ENCODE measurements around the gene PLEKHG3. TPM values are rescaled to one million over a fixed set of nuclear protein-coding genes. Genes with fewer than 3 reads are reported as not detected.
A peak's percentile ranks its signal among the peaks of the same experiment; 100 is the strongest.
"Not testable (repeated sequence)": the region's sequence is repeated elsewhere in the genome, so short reads cannot be mapped to it uniquely, and the experiment has no call there.

Gene PLEKHG3
- total RNA-seq, 8 experiments from 2014 or later, result 5.7 to 14.1 (median 8.9) TPM

- H3K27ac ChIP-seq, result no peak overlapping the region
- ATAC-seq (replicated peaks in 6 of 8), result no peak
- 30 to 90% (median 66%) methylated on average over 1 to 3 of the region's 3 CpGs for WGBS, 10 experiments
- in situ Hi-C loops (cut with MboI; ENCODE audit: low pct_unique_long_range_greater_than_20kb in 2 of 9, low sequenced_read_pairs in 9 of 9, unreplicated experiment in 9 of 9), result loop anchor here in 1 of 9 experiments (25.0 kb wide), 1 partner anchor 198 kb away; the partner anchor contains the start of gene SPTB
- H3K4me1 ChIP-seq (replicated peaks in 1 of 2), result peaks cover 0 to 16% of the 10 kb centered on the region in 2 donors
- no peak overlapping the region for H3K4me3 ChIP-seq
These were observed 14.9 kb upstream of the PLEKHG3 start for GRCh38 chr14:64689289-64689688.

DNA sequence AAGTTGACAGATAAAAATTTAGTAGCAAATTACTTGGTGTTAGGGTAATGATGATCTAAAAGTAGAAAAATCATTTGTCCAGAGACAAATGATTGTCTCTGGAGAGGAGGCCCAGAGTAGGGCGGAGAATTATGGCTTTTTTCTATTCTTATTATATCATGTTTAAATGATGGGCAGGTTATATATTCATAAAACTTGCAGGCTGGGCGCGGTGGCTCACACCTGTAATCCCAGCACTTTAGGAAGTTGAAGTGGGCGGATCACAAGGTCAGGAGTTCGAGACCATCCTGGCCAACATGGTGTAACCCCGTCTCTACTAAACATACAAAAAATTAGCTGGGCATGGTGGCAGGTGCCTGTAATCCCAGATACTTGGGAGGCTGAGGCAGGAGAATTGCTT lies 13.6 kb upstream of the PLEKHG3 start:
- in situ Hi-C loops (cut with MboI; ENCODE audit: low pct_unique_long_range_greater_than_20kb in 2 of 9, low sequenced_read_pairs in 9 of 9, unreplicated experiment in 9 of 9), result loop anchor here in 1 of 9 experiments (25.0 kb wide), 1 partner anchor 197 kb away; the partner anchor contains the start of gene SPTB
- peaks cover 0 to 13% of the 10 kb centered on the region in 2 donors for H3K4me1 ChIP-seq (replicated peaks in 1 of 2)
- 27 to 100% (median 92%) methylated on average over 2 to 6 of the region's 6 CpGs; no CpG with 5 or more reads in 1 of the 10 experiments for WGBS, 10 experiments
- H3K27ac ChIP-seq; ATAC-seq (replicated peaks in 6 of 8); H3K4me3 ChIP-seq: not testable (repeated sequence)

DNA sequence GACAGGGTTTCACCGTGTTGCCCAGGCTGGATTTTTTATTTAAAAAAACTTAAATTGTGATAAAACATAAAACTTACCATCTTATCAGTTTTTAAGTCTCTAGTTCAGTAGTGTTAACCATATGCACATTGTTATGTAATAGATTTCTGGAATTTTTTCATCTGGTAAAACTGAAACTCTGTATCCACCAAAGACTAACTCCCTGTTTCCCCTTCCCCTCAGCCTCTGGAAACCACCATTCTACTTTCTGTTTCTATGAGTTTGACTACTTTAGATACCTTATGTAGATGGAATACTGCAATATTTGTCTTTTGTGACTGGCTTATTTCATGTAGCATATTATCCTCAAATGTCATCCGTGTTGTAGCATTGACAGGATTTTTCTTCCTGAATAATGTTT lies 12.8 kb upstream of the PLEKHG3 start:
- H3K4me3 ChIP-seq, result no peak overlapping the region
- in situ Hi-C loops (cut with MboI; ENCODE audit: low pct_unique_long_range_greater_than_20kb in 2 of 9, low sequenced_read_pairs in 9 of 9, unreplicated experiment in 9 of 9), result loop anchor here in 1 of 9 experiments (25.0 kb wide), 1 partner anchor 196 kb away; the partner anchor contains the start of gene SPTB
- WGBS, 10 experiments, result 44 to 100% (median 87%) methylated on average over 1 to 2 of the region's 2 CpGs
- no peak overlapping the region for H3K27ac ChIP-seq
- ATAC-seq (replicated peaks in 6 of 8), result no peak
- peaks cover 0 to 10% of the 10 kb centered on the region in 2 donors for H3K4me1 ChIP-seq (replicated peaks in 1 of 2)

DNA sequence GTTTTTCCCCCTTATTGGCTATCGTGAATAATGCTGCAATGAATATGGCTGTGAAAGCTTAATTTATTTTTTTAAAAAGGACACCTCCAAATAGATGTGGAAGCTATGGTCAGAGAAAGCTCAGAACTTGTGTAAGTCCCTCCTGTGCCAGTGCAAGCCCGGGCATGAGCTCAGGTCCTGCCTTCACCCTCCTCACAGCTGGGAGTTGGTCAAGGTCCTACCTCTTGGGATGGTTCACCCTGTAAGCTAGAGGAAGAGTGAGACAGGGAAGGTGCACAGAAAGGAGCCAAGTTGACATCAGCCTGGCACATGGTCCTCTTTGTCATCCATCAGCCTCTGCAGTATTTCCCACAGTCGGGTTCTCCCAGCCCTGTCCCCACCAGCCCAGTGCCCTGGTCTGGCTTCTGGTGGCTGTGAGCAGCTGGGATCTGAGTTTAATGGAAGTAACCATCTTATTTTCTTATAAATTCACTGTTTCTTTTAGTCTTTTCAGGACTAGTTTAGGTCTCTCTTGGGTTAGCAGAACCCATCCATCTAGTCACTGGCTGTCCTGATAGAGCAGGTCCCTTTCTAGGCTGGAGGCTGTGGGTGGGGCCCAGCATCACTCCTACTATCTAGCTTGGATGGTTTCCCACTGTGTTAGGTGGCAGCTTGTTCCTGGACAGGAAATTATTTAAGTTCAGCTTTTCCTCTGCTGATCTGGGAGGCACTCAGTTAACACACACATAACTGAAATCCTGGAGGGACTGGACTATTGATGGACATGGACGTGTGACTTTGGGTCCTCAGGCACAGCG lies 11.8 kb upstream of the PLEKHG3 start:
- in situ Hi-C loops (cut with MboI; ENCODE audit: low pct_unique_long_range_greater_than_20kb in 2 of 9, low sequenced_read_pairs in 9 of 9, unreplicated experiment in 9 of 9), result loop anchor here in 1 of 9 experiments (25.0 kb wide), 1 partner anchor 195 kb away; the partner anchor contains the start of gene SPTB
- Histone ChIP-seq H3K27ac (no peak overlapping the region), H3K4me1 (replicated peaks in 1 of 2) (peaks cover 0 to 10% of the 10 kb centered on the region in 2 donors), H3K4me3 (no peak overlapping the region)
- ATAC-seq (replicated peaks in 6 of 8), result no peak
- 57 to 100% (median 89%) methylated on average over 1 to 4 of the region's 5 CpGs; no CpG with 5 or more reads in 2 of the 10 experiments for WGBS, 10 experiments

GRCh38 chr14:64692986-64693809 lies 11.0 kb upstream of the PLEKHG3 start:
- H3K4me1 ChIP-seq (replicated peaks in 1 of 2), result peaks cover 0 to 10% of the 10 kb centered on the region in 2 donors
- in situ Hi-C loops (cut with MboI; ENCODE audit: low pct_unique_long_range_greater_than_20kb in 2 of 9, low sequenced_read_pairs in 9 of 9, unreplicated experiment in 9 of 9), result loop anchor here in 1 of 9 experiments (25.0 kb wide), 1 partner anchor 194 kb away; the partner anchor contains the start of gene SPTB
- no peak overlapping the region for H3K4me3 ChIP-seq
- 27 to 100% (median 72%) methylated on average over 1 to 4 of the region's 5 CpGs; no CpG with 5 or more reads in 1 of the 10 experiments for WGBS, 10 experiments
- peak in 4 of 8 experiments; percentile 15 to 55 (median 43) for ATAC-seq (replicated peaks in 6 of 8)
- H3K27ac ChIP-seq, result no peak overlapping the region

GRCh38 chr14:64693810-64694165 lies 10.4 kb upstream of the PLEKHG3 start:
- Histone ChIP-seq H3K4me1 (replicated peaks in 1 of 2) (peaks cover 0 to 10% of the 10 kb centered on the region in 2 donors), H3K4me3 (no peak overlapping the region), H3K27ac (no peak overlapping the region)
- 0 to 80% (median 71%) methylated on average over 1 to 2 of the region's 2 CpGs; no CpG with 5 or more reads in 4 of the 10 experiments for WGBS, 10 experiments
- in situ Hi-C loops (cut with MboI; ENCODE audit: low pct_unique_long_range_greater_than_20kb in 2 of 9, low sequenced_read_pairs in 9 of 9, unreplicated experiment in 9 of 9), result loop anchor here in 1 of 9 experiments (25.0 kb wide), 1 partner anchor 194 kb away; the partner anchor contains the start of gene SPTB
- ATAC-seq (replicated peaks in 6 of 8), result peak in 1 of 8 experiments; percentile 35

DNA sequence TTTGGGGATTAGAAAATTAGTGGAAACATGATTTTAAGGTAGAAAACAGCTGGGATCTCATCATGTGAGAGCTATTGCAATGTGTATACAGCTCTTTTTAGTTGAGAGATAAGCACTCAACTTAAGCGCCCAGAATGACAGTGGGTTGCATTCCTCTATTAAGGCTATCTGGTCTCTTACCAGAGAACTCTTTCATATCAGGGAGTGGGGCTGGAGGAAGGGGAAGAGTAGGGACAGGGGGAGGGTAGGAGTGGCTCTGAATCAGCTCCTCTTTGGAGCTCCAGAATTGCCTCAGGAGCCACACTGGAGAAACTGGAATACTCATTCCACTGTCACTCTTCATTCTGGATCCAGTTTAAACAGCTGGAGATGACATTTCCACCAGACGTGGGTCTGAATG lies 9.2 kb upstream of the PLEKHG3 start:
- Histone ChIP-seq H3K4me1 (replicated peaks in 1 of 2) (peaks cover 0 to 10% of the 10 kb centered on the region in 2 donors), H3K27ac (no peak overlapping the region), H3K4me3 (no peak overlapping the region)
- in situ Hi-C loops (cut with MboI; ENCODE audit: low pct_unique_long_range_greater_than_20kb in 2 of 9, low sequenced_read_pairs in 9 of 9, unreplicated experiment in 9 of 9), result loop anchor here in 1 of 9 experiments (25.0 kb wide), 1 partner anchor 192 kb away; the partner anchor contains the start of gene SPTB
- no peak for ATAC-seq (replicated peaks in 6 of 8)
- 46 to 100% (median 91%) methylated on average over 1 to 2 of the region's 2 CpGs; no CpG with 5 or more reads in 6 of the 10 experiments for WGBS, 10 experiments

DNA sequence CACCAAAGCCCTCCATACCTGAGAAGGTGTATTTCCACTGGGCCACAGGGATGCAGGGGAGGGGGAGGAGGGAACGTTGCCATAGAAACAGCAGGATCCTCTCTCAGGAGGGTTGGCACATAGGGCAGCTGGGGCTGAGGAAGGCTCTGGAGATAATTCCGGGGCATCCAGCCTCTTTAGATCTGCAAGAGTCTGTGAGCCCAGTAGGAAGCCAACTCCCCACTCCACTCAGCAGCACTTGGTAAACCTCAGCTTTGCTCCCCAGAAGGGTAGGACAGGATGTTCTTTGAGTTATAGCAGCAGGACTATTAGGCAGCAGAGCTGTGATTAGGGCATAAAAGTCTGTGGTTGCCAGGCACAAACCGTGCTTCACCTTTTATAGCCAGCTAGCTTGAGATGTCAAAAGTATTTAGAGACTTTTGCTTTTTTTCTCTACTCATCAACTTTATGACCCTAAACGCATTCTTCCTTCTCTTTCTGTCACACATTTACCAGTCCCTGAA lies 7.8 kb upstream of the PLEKHG3 start:
- no peak overlapping the region for H3K4me3 ChIP-seq
- peaks cover 0 to 11% of the 10 kb centered on the region in 2 donors for H3K4me1 ChIP-seq (replicated peaks in 1 of 2)
- in situ Hi-C loops (cut with MboI; ENCODE audit: low pct_unique_long_range_greater_than_20kb in 2 of 9, low sequenced_read_pairs in 9 of 9, unreplicated experiment in 9 of 9), result loop anchor here in 1 of 9 experiments (25.0 kb wide), 1 partner anchor 191 kb away; the partner anchor contains the start of gene SPTB
- no peak for ATAC-seq (replicated peaks in 6 of 8)
- WGBS, 10 experiments, result 20 to 83% (median 47%) methylated on average over 1 to 3 of the region's 4 CpGs
- H3K27ac ChIP-seq, result no peak overlapping the region

GRCh38 chr14:64698903-64699302 lies 5.3 kb upstream of the PLEKHG3 start:
- no peak overlapping the region for H3K27ac ChIP-seq
- 30 to 92% (median 42%) methylated on average over 1 to 7 of the region's 7 CpGs; no CpG with 5 or more reads in 2 of the 10 experiments for WGBS, 10 experiments
- peaks cover 7 to 23% of the 10 kb centered on the region in 2 donors for H3K4me1 ChIP-seq (replicated peaks in 1 of 2)
- in situ Hi-C loops (cut with MboI; ENCODE audit: low pct_unique_long_range_greater_than_20kb in 2 of 9, low sequenced_read_pairs in 9 of 9, unreplicated experiment in 9 of 9), result loop anchor here in 1 of 9 experiments (25.0 kb wide), 1 partner anchor 188 kb away; the partner anchor contains the start of gene SPTB
- H3K4me3 ChIP-seq, result no peak overlapping the region
- no peak for ATAC-seq (replicated peaks in 6 of 8)

GRCh38 chr14:64700290-64700689 lies 3.9 kb upstream of the PLEKHG3 start:
- in situ Hi-C loops (cut with MboI; ENCODE audit: low pct_unique_long_range_greater_than_20kb in 2 of 9, low sequenced_read_pairs in 9 of 9, unreplicated experiment in 9 of 9), result no loop called here
- 59 to 100% (median 92%) methylated on average over 2 of the region's 2 CpGs; no CpG with 5 or more reads in 1 of the 10 experiments for WGBS, 10 experiments
- Histone ChIP-seq H3K27ac (no peak overlapping the region), H3K4me3 (no peak overlapping the region), H3K4me1 (replicated peaks in 1 of 2) (peaks cover 9 to 24% of the 10 kb centered on the region in 2 donors)
- no peak for ATAC-seq (replicated peaks in 6 of 8)

DNA sequence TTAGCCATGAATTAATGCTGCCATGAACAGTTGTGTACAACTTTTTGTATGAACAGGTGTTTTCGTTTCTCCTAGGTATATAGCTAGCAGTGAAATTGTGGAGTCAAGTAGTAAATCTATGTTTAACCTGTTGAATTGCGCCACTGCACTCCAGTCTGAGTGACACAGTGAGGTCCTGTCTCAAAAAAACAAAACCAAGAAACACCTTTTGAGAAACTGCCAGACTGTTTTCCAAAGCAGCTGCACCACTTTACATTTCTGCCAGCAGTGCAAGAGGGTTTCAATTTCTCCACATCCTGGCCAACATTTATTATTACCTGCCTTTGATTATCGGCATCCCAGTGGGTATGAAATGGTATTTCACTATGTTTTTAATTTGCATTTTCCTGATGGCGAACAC lies 3.3 kb upstream of the PLEKHG3 start:
- H3K27ac ChIP-seq, result no peak overlapping the region
- H3K4me3 ChIP-seq, result no peak overlapping the region
- peaks cover 15 to 30% of the 10 kb centered on the region in 2 donors for H3K4me1 ChIP-seq (replicated peaks in 1 of 2)
- in situ Hi-C loops (cut with MboI; ENCODE audit: low pct_unique_long_range_greater_than_20kb in 2 of 9, low sequenced_read_pairs in 9 of 9, unreplicated experiment in 9 of 9), result no loop called here
- WGBS, 10 experiments, result 50 to 100% (median 75%) methylated on average over 1 to 4 of the region's 4 CpGs
- no peak for ATAC-seq (replicated peaks in 6 of 8)

GRCh38 chr14:64701660-64702059 lies 2.6 kb upstream of the PLEKHG3 start:
- H3K4me3 ChIP-seq, result no peak overlapping the region
- in situ Hi-C loops (cut with MboI; ENCODE audit: low pct_unique_long_range_greater_than_20kb in 2 of 9, low sequenced_read_pairs in 9 of 9, unreplicated experiment in 9 of 9), result no loop called here
- 0 to 83% (median 17%) methylated on average over 1 of the region's 1 CpG; no CpG with 5 or more reads in 5 of the 10 experiments for WGBS, 10 experiments
- H3K4me1 ChIP-seq (replicated peaks in 1 of 2), result peaks cover 21 to 38% of the 10 kb centered on the region in 2 donors
- no peak for ATAC-seq (replicated peaks in 6 of 8)
- H3K27ac ChIP-seq, result no peak overlapping the region

Measured in motor neuron (in vitro differentiated cells).